GM12872 (cell line): ENCODE data around the gene MYO18B.

Source experiments
- TF ChIP-seq, protein P1 (sequence below): IDR thresholded peaks from 3 replicates; pipeline ENCODE4 v1.5.1; 2011; ENCODE audit warnings: low read depth, mild to moderate bottlenecking, low read length, moderate library complexity; ENCODE audit not compliant: insufficient read depth

The MYO18B gene

GRCh38 chr22:25753252-25753651 lies 11.3 kb downstream of the MYO18B start:
- TF ChIP-seq, protein P1, sequence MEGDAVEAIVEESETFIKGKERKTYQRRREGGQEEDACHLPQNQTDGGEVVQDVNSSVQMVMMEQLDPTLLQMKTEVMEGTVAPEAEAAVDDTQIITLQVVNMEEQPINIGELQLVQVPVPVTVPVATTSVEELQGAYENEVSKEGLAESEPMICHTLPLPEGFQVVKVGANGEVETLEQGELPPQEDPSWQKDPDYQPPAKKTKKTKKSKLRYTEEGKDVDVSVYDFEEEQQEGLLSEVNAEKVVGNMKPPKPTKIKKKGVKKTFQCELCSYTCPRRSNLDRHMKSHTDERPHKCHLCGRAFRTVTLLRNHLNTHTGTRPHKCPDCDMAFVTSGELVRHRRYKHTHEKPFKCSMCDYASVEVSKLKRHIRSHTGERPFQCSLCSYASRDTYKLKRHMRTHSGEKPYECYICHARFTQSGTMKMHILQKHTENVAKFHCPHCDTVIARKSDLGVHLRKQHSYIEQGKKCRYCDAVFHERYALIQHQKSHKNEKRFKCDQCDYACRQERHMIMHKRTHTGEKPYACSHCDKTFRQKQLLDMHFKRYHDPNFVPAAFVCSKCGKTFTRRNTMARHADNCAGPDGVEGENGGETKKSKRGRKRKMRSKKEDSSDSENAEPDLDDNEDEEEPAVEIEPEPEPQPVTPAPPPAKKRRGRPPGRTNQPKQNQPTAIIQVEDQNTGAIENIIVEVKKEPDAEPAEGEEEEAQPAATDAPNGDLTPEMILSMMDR: no peak

- TF ChIP-seq, protein P1: no peak
Observed at GRCh38 chr22:25754527-25755202, 12.7 kb downstream of the MYO18B start.

- TF ChIP-seq, protein P1: no peak
Observed at GRCh38 chr22:25757686-25758085, 15.7 kb downstream of the MYO18B start.

GRCh38 chr22:25758316-25758715 lies 16.3 kb downstream of the MYO18B start:
- TF ChIP-seq, protein P1: no peak

- TF ChIP-seq, protein P1: no peak
Observed at GRCh38 chr22:25759825-25760231, 17.8 kb downstream of the MYO18B start.

GRCh38 chr22:25760294-25760693 lies 18.3 kb downstream of the MYO18B start:
- TF ChIP-seq, protein P1: no peak

DNA sequence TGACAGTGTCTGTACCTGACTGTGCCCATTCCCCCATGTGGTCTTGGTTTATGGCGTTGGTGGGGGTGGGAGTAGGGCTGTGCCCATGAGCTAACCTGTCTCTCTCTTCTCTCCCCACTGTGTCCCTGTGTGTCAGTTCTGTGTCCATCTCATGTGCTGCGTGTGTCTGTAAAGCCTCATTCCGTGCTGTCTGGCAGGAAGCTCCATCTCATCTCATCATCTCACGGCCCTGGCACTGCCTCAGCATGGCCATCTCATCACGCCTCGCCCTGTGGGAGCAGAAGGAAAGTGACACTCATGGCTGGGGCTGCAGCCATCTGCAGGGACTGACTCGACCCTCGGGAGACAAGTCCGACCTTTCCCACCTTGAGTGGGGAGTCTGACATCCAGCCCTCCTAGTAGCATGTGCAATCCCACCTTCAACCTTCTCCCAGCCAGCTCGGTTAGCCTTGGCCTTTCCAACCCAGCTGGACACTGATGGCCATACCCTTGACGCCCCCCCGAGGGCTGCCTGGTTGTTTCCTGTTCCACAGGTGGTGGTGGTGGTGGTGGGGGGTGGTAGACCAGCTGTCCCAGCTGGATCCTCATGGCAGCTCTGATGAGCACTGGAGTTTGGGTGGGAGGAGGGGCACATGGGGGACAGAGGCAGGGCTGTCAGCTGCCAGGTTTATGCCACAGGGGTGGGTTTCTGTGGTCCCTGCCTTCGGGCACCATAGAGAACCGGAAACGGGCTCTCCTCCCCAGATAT lies 19.0 kb downstream of the MYO18B start:
- TF ChIP-seq, protein P1: no peak
